Breast epithelium (tissue), 4 donors: ENCODE data around the gene ATP23. TPM values are rescaled to one million over a fixed set of nuclear protein-coding genes. Genes with fewer than 3 reads are reported as not detected.

Source experiments
- DNase-seq, 2 donors: peaks; one replicate each; pipeline ENCODE4 v3.0.0-alpha.2; 2019; ENCODE audit warnings: low spot score in 2 of 2
- H3K27ac ChIP-seq, 2 donors: fragments of 200-600 bp; sonication (generic) in 1 of 2; one replicate each; pipeline ENCODE4 v1.5.1; 2016 to 2019; ENCODE audit warnings: mild to moderate bottlenecking in 1 of 2
- H3K27me3 ChIP-seq, 2 donors: fragments of 200-600 bp; sonication (generic) in 1 of 2; one replicate each; pipeline versions ENCODE4 v1.5.1 to v1.6.0; 2017 to 2019; ENCODE audit warnings: control low read depth in 1 of 2, mild to moderate bottlenecking in 1 of 2
- H3K36me3 ChIP-seq: fragments of 200-600 bp; one replicate; pipeline ENCODE4 v1.5.1; 2019
- H3K4me1 ChIP-seq, 2 donors: fragments of 200-600 bp; sonication (generic); one replicate each; pipeline ENCODE4 v1.5.1; 2016 to 2019; ENCODE audit warnings: control low read depth in 1 of 2
- H3K4me3 ChIP-seq, 3 donors: fragments of 200-600 bp; sonication (generic); 1 replicate in 2 of 3; 2 replicates in 1 of 3; pipeline ENCODE4 v1.5.1; 2016 to 2019; ENCODE audit warnings: mild to moderate bottlenecking in 3 of 3, moderate library complexity in 2 of 3
- H3K9me3 ChIP-seq, 2 donors: fragments of 200-600 bp; sonication (generic) in 1 of 2; one replicate each; pipeline ENCODE4 v1.5.1; 2016 to 2019; ENCODE audit warnings: control low read depth in 1 of 2
- CTCF ChIP-seq, 3 donors: fragments of 450-650 bp; IDR thresholded peaks; one replicate each; pipeline ENCODE4 v1.5.1; 2016 to 2017; ENCODE audit warnings: antibody characterized with exemption in 3 of 3, mild to moderate bottlenecking in 3 of 3, moderate library complexity in 3 of 3
- POLR2A ChIP-seq: fragments of 450-650 bp; IDR thresholded peaks from one replicate; pipeline ENCODE4 v1.6.1; 2016; ENCODE audit warnings: antibody characterized with exemption, mild to moderate bottlenecking, moderate library complexity
- POLR2AphosphoS5 ChIP-seq, 3 donors: sonication (generic); formaldehyde crosslinking; IDR thresholded peaks; one replicate each; pipeline ENCODE4 v1.6.1; 2017; ENCODE audit warnings: antibody characterized with exemption in 3 of 3
- intact Hi-C: fragments of 100-400 bp; cut with DNase I; formaldehyde crosslinking; loops from one replicate; pipeline ENCODE4 v1.15.1; 2023; ENCODE audit warnings: low total_unique reads
- total RNA-seq, 3 donors: library from RNA; depleted of rRNA; stranded (reverse); fragments of >200 nt; gene quantifications; one replicate each; pipeline ENCODE4 v1.1.0, GENCODE V29; 2016

The ATP23 gene
- total RNA-seq, 3 donors from 2014 or later = 6.4 to 33.1 (median 13.4) TPM

GRCh38 chr12:57990241-57990883, 49.0 kb downstream of the ATP23 start:
- no peak for DNase-seq
- intact Hi-C loops = no loop called here
- peaks cover 1 to 4% of the 10 kb centered on the region in 2 donors for H3K9me3 ChIP-seq
- H3K27me3 ChIP-seq = no peaks in the 10 kb centered on the region
- H3K27ac ChIP-seq = no peak overlapping the region
- TF ChIP-seq CTCF (IDR thresholded peaks at IDR 0.05) = no peak
- H3K4me3 ChIP-seq = no peak overlapping the region
- H3K4me1 ChIP-seq = no peaks in the 10 kb centered on the region
- H3K36me3 ChIP-seq = no peaks in the 10 kb centered on the region

GRCh38 chr12:57992001-57992400, 50.6 kb downstream of the ATP23 start:
- H3K27me3 ChIP-seq = no peaks in the 10 kb centered on the region
- H3K27ac ChIP-seq = no peak overlapping the region
- TF ChIP-seq POLR2AphosphoS5 (IDR thresholded peaks at IDR 0.05) = no peak
- no peak for TF ChIP-seq POLR2A
- no peak for TF ChIP-seq CTCF (IDR thresholded peaks at IDR 0.05)
- DNase-seq = no peak
- no peak overlapping the region for H3K4me3 ChIP-seq
- H3K36me3 ChIP-seq = no peaks in the 10 kb centered on the region
- H3K9me3 ChIP-seq = peaks cover 13 to 15% of the 10 kb centered on the region in 2 donors
- intact Hi-C loops = no loop called here
- no peaks in the 10 kb centered on the region for H3K4me1 ChIP-seq

- H3K9me3 ChIP-seq = peaks cover 23 to 25% of the 10 kb centered on the region in 2 donors
- no peaks in the 10 kb centered on the region for H3K36me3 ChIP-seq
- intact Hi-C loops = no loop called here
- DNase-seq = no peak
- no peak overlapping the region for H3K27ac ChIP-seq
- H3K4me1 ChIP-seq = no peaks in the 10 kb centered on the region
- H3K4me3 ChIP-seq = no peak overlapping the region
- H3K27me3 ChIP-seq = no peaks in the 10 kb centered on the region
- TF ChIP-seq POLR2AphosphoS5 (IDR thresholded peaks at IDR 0.05) (no peak), POLR2A (no peak), CTCF (IDR thresholded peaks at IDR 0.05) (no peak)
These were observed 51.7 kb downstream of the ATP23 start for GRCh38 chr12:57993030-57993429.

GRCh38 chr12:57993834-57994233, 52.5 kb downstream of the ATP23 start:
- Histone ChIP-seq H3K4me3 (no peak overlapping the region), H3K9me3 (peaks cover 31 to 33% of the 10 kb centered on the region in 2 donors), H3K27ac (no peak overlapping the region), H3K4me1 (no peaks in the 10 kb centered on the region), H3K36me3 (no peaks in the 10 kb centered on the region), H3K27me3 (no peaks in the 10 kb centered on the region)
- TF ChIP-seq CTCF (IDR thresholded peaks at IDR 0.05) (no peak), POLR2A (no peak), POLR2AphosphoS5 (IDR thresholded peaks at IDR 0.05) (no peak)
- intact Hi-C loops = no loop called here
- DNase-seq = no peak

GRCh38 chr12:57996520-57996919, 55.2 kb downstream of the ATP23 start:
- H3K4me3 ChIP-seq = no peak overlapping the region
- no peaks in the 10 kb centered on the region for H3K4me1 ChIP-seq
- H3K27me3 ChIP-seq = no peaks in the 10 kb centered on the region
- no peak for DNase-seq
- intact Hi-C loops = no loop called here
- no peaks in the 10 kb centered on the region for H3K36me3 ChIP-seq
- H3K9me3 ChIP-seq = peaks cover 40 to 58% of the 10 kb centered on the region in 2 donors
- H3K27ac ChIP-seq = no peak overlapping the region
- no peak for TF ChIP-seq CTCF (IDR thresholded peaks at IDR 0.05)
- no peak for TF ChIP-seq POLR2AphosphoS5 (IDR thresholded peaks at IDR 0.05)
- no peak for TF ChIP-seq POLR2A
